DOHH2 (cell line): ENCODE measurements around the gene NBEAL1.
A peak's percentile ranks its signal among the peaks of the same experiment; 100 is the strongest.
"Not testable (repeated sequence)": the region's sequence is repeated elsewhere in the genome, so short reads cannot be mapped to it uniquely, and the experiment has no call there.

Experiments
- H3F3A ChIP-seq: fragments of 200-600 bp; sonication (generic), shearing (Covaris generic); 2 replicates; pipeline ENCODE4 v1.6.0; 2016; ENCODE audit warnings: antibody characterized with exemption, mild to moderate bottlenecking; ENCODE audit not compliant: control insufficient read depth, insufficient read depth
- H3K27ac ChIP-seq: fragments of 200-600 bp; sonication (generic); 2 replicates; pipeline ENCODE4 v1.5.1; 2014; ENCODE audit warnings: low read depth, mild to moderate bottlenecking, low read length, moderate library complexity
- H3K27me3 ChIP-seq: fragments of 200-600 bp; sonication (generic); 2 replicates; pipeline ENCODE4 v1.6.1; 2014; ENCODE audit warnings: mild to moderate bottlenecking, low read length, mixed read lengths; ENCODE audit not compliant: control insufficient read depth
- H3K36me3 ChIP-seq: fragments of 200-600 bp; sonication (generic); 2 replicates; pipeline ENCODE4 v1.6.1; 2014; ENCODE audit warnings: mild to moderate bottlenecking, low read length, moderate library complexity, mixed read lengths; ENCODE audit not compliant: control insufficient read depth
- H3K4me1 ChIP-seq: fragments of 200-600 bp; sonication (generic); 2 replicates; pipeline ENCODE4 v1.6.1; 2014; ENCODE audit warnings: mild to moderate bottlenecking, low read length, mixed read lengths; ENCODE audit not compliant: control insufficient read depth
- H3K4me2 ChIP-seq: fragments of 200-600 bp; sonication (generic); 2 replicates; pipeline ENCODE4 v1.6.0; 2014; ENCODE audit warnings: mild to moderate bottlenecking, low read length, moderate library complexity
- H3K4me3 ChIP-seq: fragments of 200-600 bp; sonication (generic); 2 replicates; pipeline ENCODE4 v1.5.1; 2014; ENCODE audit warnings: mild to moderate bottlenecking, low read length, mixed read lengths
- H3K79me2 ChIP-seq: fragments of 200-600 bp; sonication (generic); 2 replicates; pipeline ENCODE4 v1.6.1; 2014; ENCODE audit warnings: mild to moderate bottlenecking, low read length, mixed read lengths; ENCODE audit not compliant: control insufficient read depth
- H3K9me2 ChIP-seq: fragments of 200-600 bp; sonication (generic); replicated peaks from 2 replicates; pipeline ENCODE4 v1.6.1; 2014; ENCODE audit warnings: mild to moderate bottlenecking, low read length, mixed read lengths; ENCODE audit not compliant: control insufficient read depth
- H3K9me3 ChIP-seq: fragments of 200-600 bp; sonication (generic); 2 replicates; pipeline ENCODE4 v1.6.1; 2014; ENCODE audit warnings: antibody characterized with exemption, low read length, mixed read lengths; ENCODE audit not compliant: control insufficient read depth, insufficient read depth
- H4K20me1 ChIP-seq: fragments of 200-600 bp; sonication (generic); 2 replicates; pipeline ENCODE4 v1.6.0; 2014; ENCODE audit warnings: low read depth, mild to moderate bottlenecking, antibody characterized with exemption, low read length, moderate library complexity; ENCODE audit not compliant: control insufficient read depth, insufficient read depth
- CTCF ChIP-seq: fragments of 200-600 bp; sonication (generic); IDR thresholded peaks from one replicate; pipeline ENCODE4 v1.5.1; 2014; ENCODE audit warnings: antibody characterized with exemption, mild to moderate bottlenecking, low read depth, low read length; ENCODE audit not compliant: poor library complexity, severe bottlenecking
- EZH2phosphoT487 ChIP-seq: fragments of 200-600 bp; sonication (generic); IDR thresholded peaks from 2 replicates; pipeline ENCODE4 v1.6.1; 2017; ENCODE audit warnings: borderline replicate concordance, mild to moderate bottlenecking, antibody characterized with exemption, low read length, moderate library complexity, mixed read lengths

The NBEAL1 gene

GRCh38 chr2:203201426-203201825 is 186.8 kb downstream of the NBEAL1 start:
- H3F3A ChIP-seq: no peaks in the 10 kb centered on the region
- H3K79me2 ChIP-seq: no peaks in the 10 kb centered on the region
- H4K20me1 ChIP-seq: no peaks in the 10 kb centered on the region
- H3K9me3 ChIP-seq: no peaks in the 10 kb centered on the region
- no peaks in the 10 kb centered on the region for H3K4me1 ChIP-seq
- no peak overlapping the region for H3K4me2 ChIP-seq
- H3K27ac ChIP-seq: no peak overlapping the region
- H3K36me3 ChIP-seq: no peaks in the 10 kb centered on the region
- TF ChIP-seq EZH2phosphoT487: no peak
- TF ChIP-seq CTCF: no peak
- no peaks in the 10 kb centered on the region for H3K27me3 ChIP-seq
- H3K9me2 ChIP-seq: no peaks in the 10 kb centered on the region
- no peak overlapping the region for H3K4me3 ChIP-seq

- no peaks in the 10 kb centered on the region for H3K79me2 ChIP-seq
These were observed 194.9 kb downstream of the NBEAL1 start for GRCh38 chr2:203209538-203209937.

GRCh38 chr2:203225423-203226039 is 210.9 kb downstream of the NBEAL1 start:
- no peaks in the 10 kb centered on the region for H3K36me3 ChIP-seq
- H3K79me2 ChIP-seq: no peaks in the 10 kb centered on the region
- no peaks in the 10 kb centered on the region for H3K9me3 ChIP-seq
- no peak overlapping the region for H3K4me2 ChIP-seq
- H4K20me1 ChIP-seq: no peaks in the 10 kb centered on the region
- H3K27me3 ChIP-seq: no peaks in the 10 kb centered on the region
- H3K9me2 ChIP-seq: no peaks in the 10 kb centered on the region
- H3F3A ChIP-seq: no peaks in the 10 kb centered on the region
- H3K27ac ChIP-seq: no peak overlapping the region
- H3K4me1 ChIP-seq: no peaks in the 10 kb centered on the region
- no peak overlapping the region for H3K4me3 ChIP-seq
- TF ChIP-seq CTCF (peak; percentile 69), EZH2phosphoT487 (no peak)

More at GRCh38 chr2:203209538-203209937, 194.9 kb downstream of the NBEAL1 start:
- Histone ChIP-seq H4K20me1 (no peaks in the 10 kb centered on the region), H3K9me2 (no peaks in the 10 kb centered on the region), H3F3A (no peaks in the 10 kb centered on the region), H3K27me3 (no peaks in the 10 kb centered on the region), H3K4me3 (no peak overlapping the region), H3K9me3 (no peaks in the 10 kb centered on the region), H3K4me2 (no peak overlapping the region), H3K36me3 (no peaks in the 10 kb centered on the region), H3K4me1 (no peaks in the 10 kb centered on the region), H3K27ac (no peak overlapping the region)
- TF ChIP-seq CTCF (no peak), EZH2phosphoT487 (no peak)

GRCh38 chr2:203229674-203230073 is 215.0 kb downstream of the NBEAL1 start:
- H3K27me3 ChIP-seq, H3K36me3 ChIP-seq, H3K79me2 ChIP-seq, H3K9me2 ChIP-seq, H3F3A ChIP-seq, H4K20me1 ChIP-seq, H3K4me2 ChIP-seq, H3K9me3 ChIP-seq, H3K27ac ChIP-seq, H3K4me3 ChIP-seq, H3K4me1 ChIP-seq: not testable (repeated sequence)
